Measurements from ENCODE around the gene DTNB. TPM values are rescaled to one million over a fixed set of nuclear protein-coding genes. Genes with fewer than 3 reads are reported as not detected.

Gene DTNB
- total RNA-seq, 2 experiments from 2014 or later, result 27.3 to 29.1 TPM

GRCh38 chr2:25559148-25559547 is 114.2 kb downstream of the DTNB start:
- no peak for TF ChIP-seq CTCF (IDR thresholded peaks at IDR 0.05)
- Mint-ChIP-seq H3K27me3 (no peaks in the 10 kb centered on the region), H3K4me1 (ENCODE audit: low read depth) (peaks cover 59% of the 10 kb centered on the region), H3K27ac (peak overlapping the region; percentile 81), H3K36me3 (ENCODE audit: low read depth) (peaks cover 10% of the 10 kb centered on the region), H3K9me3 (peaks cover 4% of the 10 kb centered on the region), H3K4me3 (no peak overlapping the region)
- ChIA-PET CTCF (interaction anchor here (2.3 kb wide), 1 partner anchor 197 kb away, joined by 7 read pairs; no protein-coding TSS in a partner anchor), POLR2A (no interaction called here)
- no peak for ATAC-seq
- no peak for DNase-seq
- intact Hi-C loops (cut with micrococcal nuclease), result loop anchor here (5.0 kb wide), 1 partner anchor 202 kb away; no protein-coding TSS in a partner anchor

GRCh38 chr2:25558262-25558661 is 115.1 kb downstream of the DTNB start:
- ATAC-seq (peak; percentile 80), DNase-seq (peak; percentile 71)
- peaks cover 59% of the 10 kb centered on the region for H3K4me1 Mint-ChIP-seq (ENCODE audit: low read depth)
- H3K4me3 Mint-ChIP-seq, result no peak overlapping the region
- CTCF ChIA-PET, result interaction anchor here (0.6 to 2.3 kb wide), 7 partner anchors 8 to 249 kb away, joined by 3 to 10 read pairs (median 3); no protein-coding TSS in a partner anchor
- no peaks in the 10 kb centered on the region for H3K27me3 Mint-ChIP-seq
- peaks cover 10% of the 10 kb centered on the region for H3K36me3 Mint-ChIP-seq (ENCODE audit: low read depth)
- POLR2A ChIA-PET, result interaction anchor here (0.8 kb wide), 1 partner anchor 256 kb away, joined by 3 read pairs; no protein-coding TSS in a partner anchor
- intact Hi-C loops (cut with micrococcal nuclease), result loop anchor here (5.0 kb wide), 1 partner anchor 201 kb away; no protein-coding TSS in a partner anchor
- H3K9me3 Mint-ChIP-seq, result peaks cover 4% of the 10 kb centered on the region
- peak overlapping the region; percentile 81 for H3K27ac Mint-ChIP-seq
- no peak for TF ChIP-seq CTCF (IDR thresholded peaks at IDR 0.05)

GRCh38 chr2:25557179-25558036 is 116.0 kb downstream of the DTNB start:
- CTCF ChIA-PET, result interaction anchor here (0.9 to 2.3 kb wide), 7 partner anchors 9 to 248 kb away, joined by 3 to 10 read pairs (median 3); no protein-coding TSS in a partner anchor
- ATAC-seq (no peak), DNase-seq (no peak)
- POLR2A ChIA-PET, result interaction anchor here (0.8 kb wide), 1 partner anchor 255 kb away, joined by 3 read pairs; no protein-coding TSS in a partner anchor
- H3K4me3 Mint-ChIP-seq, result peak overlapping the region; percentile 2
- H3K27me3 Mint-ChIP-seq, result no peaks in the 10 kb centered on the region
- H3K27ac Mint-ChIP-seq, result peak overlapping the region; percentile 81
- no peak for TF ChIP-seq CTCF (IDR thresholded peaks at IDR 0.05)
- H3K36me3 Mint-ChIP-seq (ENCODE audit: low read depth), result peaks cover 10% of the 10 kb centered on the region
- H3K4me1 Mint-ChIP-seq (ENCODE audit: low read depth), result peaks cover 57% of the 10 kb centered on the region
- intact Hi-C loops (cut with micrococcal nuclease), result loop anchor here (5.0 kb wide), 1 partner anchor 200 kb away; no protein-coding TSS in a partner anchor
- H3K9me3 Mint-ChIP-seq, result peaks cover 4% of the 10 kb centered on the region

- Mint-ChIP-seq H3K27ac (no peak overlapping the region), H3K27me3 (no peaks in the 10 kb centered on the region), H3K36me3 (ENCODE audit: low read depth) (no peaks in the 10 kb centered on the region), H3K9me3 (no peaks in the 10 kb centered on the region), H3K4me1 (ENCODE audit: low read depth) (peaks cover 15% of the 10 kb centered on the region), H3K4me3 (no peak overlapping the region)
- DNase-seq (no peak), ATAC-seq (no peak)
- ChIA-PET CTCF (interaction anchor here (1.0 to 1.2 kb wide), 2 partner anchors 14 to 16 kb away, joined by 3 to 4 read pairs; no protein-coding TSS in a partner anchor), POLR2A (interaction anchor here (0.5 kb wide), 1 partner anchor 91 kb away, joined by 3 read pairs; no protein-coding TSS in a partner anchor)
- intact Hi-C loops (cut with micrococcal nuclease), result no loop called here
- no peak for TF ChIP-seq CTCF (IDR thresholded peaks at IDR 0.05)
Measured at GRCh38 chr2:25552318-25552717, 121.1 kb downstream of the DTNB start.
